OCI-LY7 (cell line): ENCODE results near the gene FGGY.

Experiments
- CTCF ChIP-seq: fragments of 200-600 bp; sonication (generic); conservative IDR thresholded peaks from 2 replicates; pipeline ENCODE4 v1.5.1; 2014; ENCODE audit warnings: mild to moderate bottlenecking, antibody characterized with exemption, low read length, moderate library complexity, mixed read lengths
- EZH2phosphoT487 ChIP-seq: fragments of 200-600 bp; sonication (generic); IDR thresholded peaks from 2 replicates; pipeline ENCODE4 v1.6.1; 2018; ENCODE audit warnings: low read depth, borderline replicate concordance, mild to moderate bottlenecking, mixed run types, antibody characterized with exemption, low read length, moderate library complexity, mixed read lengths

DNA sequence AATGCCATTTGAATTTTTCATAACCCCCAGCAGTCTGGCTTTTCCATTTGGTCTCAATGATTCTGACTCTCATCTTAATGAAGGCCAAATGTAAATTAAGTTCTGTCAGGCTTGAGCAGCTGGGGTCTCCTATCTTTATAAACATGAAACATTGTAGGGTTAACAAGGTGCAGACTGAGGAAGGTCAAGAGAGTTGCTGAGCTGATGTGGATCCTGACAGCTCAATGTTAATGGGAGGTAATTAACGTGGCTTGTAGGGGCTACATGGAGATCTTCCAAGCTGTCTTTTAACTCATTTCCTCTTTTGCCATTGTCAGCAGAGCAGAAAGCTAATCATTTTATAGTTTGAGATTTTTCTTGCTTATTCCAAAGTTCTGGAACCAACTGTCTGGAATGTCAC, 55.2 kb downstream of the FGGY start:
- no peak for TF ChIP-seq CTCF
- TF ChIP-seq EZH2phosphoT487 = no peak
